Endothelial cell of hepatic sinusoid (primary cell): ENCODE measurements around the gene PTCHD4.

ENCODE experiments used
- in situ Hi-C: cut with HindIII; loops from 2 replicates; pipeline ENCODE4 v1.10.0; 2017; ENCODE audit warnings: low sequenced_read_pairs

Gene PTCHD4

GRCh38 chr6:48100588-48100895 is 10.5 kb downstream of the PTCHD4 start:
- in situ Hi-C loops = no loop called here

- in situ Hi-C loops = loop anchor here (25.0 kb wide), 1 partner anchor 1337 kb away; no protein-coding TSS in a partner anchor
These were observed 11.0 kb downstream of the PTCHD4 start for GRCh38 chr6:48099713-48100587.

GRCh38 chr6:48098923-48099322 is 12.1 kb downstream of the PTCHD4 start:
- in situ Hi-C loops = loop anchor here (25.0 kb wide), 1 partner anchor 1338 kb away; no protein-coding TSS in a partner anchor

GRCh38 chr6:48092550-48093217 is 18.3 kb downstream of the PTCHD4 start:
- in situ Hi-C loops = loop anchor here (25.0 kb wide), 1 partner anchor 1345 kb away; no protein-coding TSS in a partner anchor

- in situ Hi-C loops = loop anchor here (25.0 kb wide), 1 partner anchor 1347 kb away; no protein-coding TSS in a partner anchor
These were observed 20.5 kb downstream of the PTCHD4 start for GRCh38 chr6:48090546-48090945.

- in situ Hi-C loops = loop anchor here (25.0 kb wide), 1 partner anchor 1350 kb away; no protein-coding TSS in a partner anchor
These were observed 23.5 kb downstream of the PTCHD4 start for GRCh38 chr6:48087448-48087847.

GRCh38 chr6:48086187-48086586 is 24.8 kb downstream of the PTCHD4 start:
- in situ Hi-C loops = loop anchor here (25.0 kb wide), 1 partner anchor 1351 kb away; no protein-coding TSS in a partner anchor

- in situ Hi-C loops = loop anchor here (25.0 kb wide), 1 partner anchor 1352 kb away; no protein-coding TSS in a partner anchor
These were observed 25.8 kb downstream of the PTCHD4 start for GRCh38 chr6:48085131-48085741.

GRCh38 chr6:48084201-48084600 is 26.8 kb downstream of the PTCHD4 start:
- in situ Hi-C loops = loop anchor here (25.0 kb wide), 1 partner anchor 1353 kb away; no protein-coding TSS in a partner anchor

- in situ Hi-C loops = loop anchor here (25.0 kb wide), 1 partner anchor 1357 kb away; no protein-coding TSS in a partner anchor
These were observed 30.6 kb downstream of the PTCHD4 start for GRCh38 chr6:48080227-48081009.

GRCh38 chr6:48078120-48078519 is 32.9 kb downstream of the PTCHD4 start:
- in situ Hi-C loops = loop anchor here (25.0 kb wide), 1 partner anchor 1359 kb away; no protein-coding TSS in a partner anchor

- in situ Hi-C loops = loop anchor here (25.0 kb wide), 1 partner anchor 1362 kb away; no protein-coding TSS in a partner anchor
These were observed 35.8 kb downstream of the PTCHD4 start for GRCh38 chr6:48075181-48075580.

- in situ Hi-C loops = no loop called here
These were observed 36.8 kb downstream of the PTCHD4 start for GRCh38 chr6:48073976-48074767.

GRCh38 chr6:48071833-48072232 is 39.2 kb downstream of the PTCHD4 start:
- in situ Hi-C loops = no loop called here

GRCh38 chr6:48069280-48069679 is 41.7 kb downstream of the PTCHD4 start:
- in situ Hi-C loops = no loop called here

GRCh38 chr6:48068278-48069251 is 42.4 kb downstream of the PTCHD4 start:
- in situ Hi-C loops = no loop called here

- in situ Hi-C loops = no loop called here
These were observed 43.1 kb downstream of the PTCHD4 start for GRCh38 chr6:48067886-48068277.

GRCh38 chr6:48067148-48067712 is 43.8 kb downstream of the PTCHD4 start:
- in situ Hi-C loops = no loop called here
